GM08714 (cell line): ENCODE data around the gene STOML1.

Source experiments
- H3K4me3 ChIP-seq: fragments of 200-500 bp; sonication (Bioruptor generic); 2 replicates; pipeline ENCODE4 v1.5.1; 2014; ENCODE audit warnings: mild to moderate bottlenecking, low read length, inconsistent platforms
- ZNF274 ChIP-seq: IDR thresholded peaks from 2 replicates; pipeline ENCODE4 v1.6.1; 2012; ENCODE audit warnings: mild to moderate bottlenecking, low read depth, low read length

STOML1 gene

DNA sequence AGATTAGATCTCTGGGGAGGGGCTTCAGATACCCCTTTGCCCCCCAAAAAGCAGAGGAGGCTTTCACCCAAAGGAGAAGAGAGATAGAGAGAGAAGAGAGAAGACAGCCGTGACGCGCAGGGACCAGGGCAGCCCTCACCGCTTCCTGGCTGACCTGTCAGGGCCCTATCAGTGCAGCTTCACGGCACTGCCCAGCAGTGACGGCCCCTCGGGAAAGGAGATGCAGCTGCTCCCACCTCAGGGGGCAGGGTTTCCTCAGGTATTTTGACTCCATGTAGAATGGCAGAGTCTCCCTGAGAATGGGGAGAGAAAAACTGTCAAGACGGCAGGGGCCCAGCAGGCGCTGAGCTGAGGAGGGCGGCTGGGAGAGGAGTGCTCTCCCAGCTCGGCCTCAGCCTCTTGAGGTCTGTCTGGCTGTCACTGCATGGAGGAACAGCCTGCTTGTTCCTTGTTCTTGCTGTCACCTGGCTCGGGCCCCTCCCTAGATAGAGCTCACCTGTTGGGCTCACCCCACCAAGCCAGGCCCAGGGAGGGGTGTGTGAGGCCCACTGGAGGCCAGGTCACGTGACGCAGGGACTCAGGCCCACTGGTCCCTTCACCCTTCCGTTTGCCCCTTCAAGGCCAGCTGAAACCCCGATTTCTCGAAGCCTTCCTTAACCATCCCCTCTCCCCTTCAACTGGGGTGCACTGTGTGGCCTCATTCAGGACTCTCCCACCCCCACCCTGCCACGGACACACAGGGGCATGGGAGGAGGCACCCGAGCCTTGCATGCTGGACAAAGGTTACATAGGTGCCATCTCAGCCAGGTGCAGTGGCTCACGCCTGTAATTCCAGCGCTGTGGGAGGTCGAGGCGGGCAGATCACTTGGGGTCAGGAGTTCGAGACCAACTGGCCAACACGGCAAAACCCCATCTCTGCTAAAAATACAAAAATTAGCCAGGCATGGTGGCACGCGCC lies 37.6 kb downstream of the STOML1 start:
- no peak for TF ChIP-seq ZNF274
- no peak overlapping the region for H3K4me3 ChIP-seq

DNA sequence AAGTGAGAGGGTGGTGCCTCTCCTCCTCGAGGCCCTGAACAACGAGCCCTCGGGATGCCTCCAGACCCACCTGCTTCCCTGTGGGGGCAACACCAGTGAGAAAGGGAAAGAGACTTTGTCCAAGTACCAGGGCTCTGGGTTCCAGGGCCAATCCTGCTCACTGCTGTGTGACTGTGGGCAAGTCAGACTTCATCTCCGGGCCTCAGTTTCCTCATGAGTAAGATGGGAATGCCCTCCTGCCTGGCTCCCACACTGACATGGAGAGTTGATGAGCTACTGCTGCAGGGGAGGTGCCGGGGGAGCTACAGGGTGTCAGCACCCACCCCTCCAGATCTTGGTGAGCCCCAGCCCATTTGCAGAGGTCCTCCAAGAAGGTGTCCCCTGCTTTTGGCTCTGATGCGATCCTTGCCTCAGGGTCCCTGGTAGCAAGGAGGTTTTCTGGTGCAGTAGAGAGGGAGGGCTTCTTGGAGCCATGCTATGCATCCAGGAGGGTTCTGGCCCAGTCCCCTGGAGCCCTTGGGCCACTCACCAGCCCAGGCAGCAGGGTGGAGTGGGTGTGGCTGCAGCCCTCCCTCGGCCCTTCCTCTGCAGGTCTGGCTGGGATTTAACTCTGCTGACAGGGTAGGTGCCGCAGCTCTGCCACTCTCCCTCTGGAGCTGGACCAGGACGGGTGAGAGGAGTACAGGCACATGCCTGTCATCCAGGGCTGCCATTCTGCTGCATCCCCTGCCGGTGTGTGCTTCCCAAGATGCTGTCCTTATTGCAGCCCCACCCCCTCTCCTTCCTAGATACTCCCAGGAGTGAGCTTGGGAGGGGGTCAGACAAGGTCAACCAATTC lies 39.0 kb downstream of the STOML1 start:
- H3K4me3 ChIP-seq, result no peak overlapping the region
- no peak for TF ChIP-seq ZNF274

DNA sequence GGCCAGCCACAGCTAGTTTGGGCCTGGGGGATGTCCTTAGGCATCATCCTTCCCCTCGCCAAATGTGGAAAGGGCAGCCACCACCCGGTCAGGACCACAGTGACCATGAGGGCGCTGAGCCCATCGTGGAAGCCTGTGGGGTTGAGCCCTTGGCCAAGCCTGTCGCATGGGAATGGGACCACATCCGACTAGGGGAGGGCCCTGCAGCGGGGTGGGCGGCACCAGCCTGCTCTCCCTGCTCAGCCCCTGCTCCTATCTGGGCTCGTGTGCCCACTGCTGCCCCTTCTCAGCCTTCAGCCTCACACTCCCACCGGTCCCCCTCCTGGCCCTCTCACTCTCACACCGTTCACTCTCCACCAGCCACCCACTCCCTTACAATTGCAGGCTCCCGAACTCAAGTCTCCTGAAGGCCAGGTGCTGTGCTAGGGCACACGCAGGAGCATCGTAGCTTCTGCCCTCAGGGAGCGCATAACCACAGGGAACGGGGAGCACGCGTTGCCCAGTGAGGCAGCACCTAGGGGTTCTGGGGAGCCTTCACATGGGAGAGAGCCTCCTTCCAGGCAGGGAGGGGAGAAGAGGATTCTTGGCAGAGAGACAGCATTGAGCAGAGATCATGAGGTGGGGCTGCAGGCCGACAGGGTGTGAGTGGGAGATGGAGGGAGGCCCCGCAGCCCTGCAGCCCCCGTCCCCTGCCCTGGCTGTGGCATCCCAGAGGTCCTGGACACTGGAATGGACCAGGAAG lies 39.8 kb downstream of the STOML1 start:
- TF ChIP-seq ZNF274, result no peak
- H3K4me3 ChIP-seq, result no peak overlapping the region

DNA sequence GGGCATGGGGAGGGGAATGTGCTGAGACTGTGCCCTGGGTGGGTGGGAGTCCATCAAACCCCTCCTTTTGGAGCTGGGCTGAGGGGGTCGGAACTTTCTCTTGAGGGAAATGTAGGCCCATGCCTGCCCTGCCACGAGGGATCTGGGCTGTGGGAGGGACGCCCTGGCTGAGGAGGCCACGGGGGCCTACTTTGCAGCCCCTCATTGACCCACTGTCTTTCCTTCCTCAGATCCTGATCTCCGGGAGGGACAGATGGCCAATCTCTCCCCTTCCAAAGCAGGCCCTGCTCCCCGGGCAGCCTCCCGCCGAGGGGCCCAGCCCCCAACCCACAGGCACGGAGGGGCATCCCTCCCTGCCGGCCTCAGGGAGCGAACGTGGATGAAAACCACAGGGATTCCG lies 40.5 kb downstream of the STOML1 start:
- H3K4me3 ChIP-seq, result no peak overlapping the region

DNA sequence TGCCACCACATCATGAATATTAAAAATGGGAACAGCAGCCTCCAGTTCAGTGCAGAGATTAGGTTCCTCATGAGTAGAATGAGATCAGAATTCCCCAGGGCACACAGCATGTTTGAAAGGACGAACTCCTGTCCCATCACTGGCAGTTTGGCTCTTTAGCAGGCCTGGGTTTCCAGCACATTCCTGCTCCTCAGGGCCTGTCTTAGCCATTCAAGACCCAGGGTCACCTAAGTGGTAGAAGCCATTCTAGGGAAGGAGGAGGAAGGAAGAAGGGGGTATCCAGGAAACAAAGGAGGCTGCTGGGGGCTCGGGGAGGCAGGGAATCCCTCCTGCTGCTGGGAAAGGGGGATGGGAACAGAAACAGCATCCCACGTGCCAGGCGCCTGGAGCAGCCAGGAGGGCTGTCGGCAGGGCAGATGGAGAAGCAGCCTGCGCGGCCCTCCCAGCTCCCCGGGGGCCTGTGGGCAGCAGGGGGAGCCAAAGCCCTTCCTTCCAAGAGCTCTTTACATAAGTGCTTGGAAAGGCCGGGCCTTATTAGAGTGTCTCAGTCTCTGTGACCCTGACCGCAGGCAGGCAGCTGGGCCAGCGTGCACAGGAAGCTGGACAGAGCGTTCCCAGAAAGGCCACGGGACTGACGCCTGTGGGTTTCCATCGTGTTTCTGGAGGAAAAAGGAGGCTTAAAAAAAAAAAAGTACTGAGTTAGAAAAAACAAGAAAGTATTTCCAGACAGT lies 41.1 kb downstream of the STOML1 start:
- no peak overlapping the region for H3K4me3 ChIP-seq
- no peak for TF ChIP-seq ZNF274

More for the DNA sequence above, 40.5 kb downstream of the STOML1 start:
- no peak for TF ChIP-seq ZNF274

DNA sequence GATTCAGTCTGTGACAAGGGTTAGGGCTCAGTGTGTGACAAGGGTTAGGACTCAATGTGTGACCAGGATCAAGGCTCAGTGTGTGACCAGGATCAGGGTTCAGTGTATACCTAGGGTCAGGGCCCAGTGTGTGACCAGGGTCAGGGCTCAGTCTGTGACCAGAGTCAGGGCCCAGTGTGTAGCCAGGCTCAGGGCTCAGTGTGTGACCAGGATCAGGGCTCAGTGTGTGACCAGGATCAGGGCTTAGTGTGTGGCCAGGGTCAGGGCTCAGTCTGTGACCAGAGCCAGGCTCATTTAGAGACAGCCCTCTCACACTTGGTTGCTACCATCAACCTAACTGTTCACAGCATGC lies 41.6 kb downstream of the STOML1 start:
- TF ChIP-seq ZNF274, result no peak
- no peak overlapping the region for H3K4me3 ChIP-seq

DNA sequence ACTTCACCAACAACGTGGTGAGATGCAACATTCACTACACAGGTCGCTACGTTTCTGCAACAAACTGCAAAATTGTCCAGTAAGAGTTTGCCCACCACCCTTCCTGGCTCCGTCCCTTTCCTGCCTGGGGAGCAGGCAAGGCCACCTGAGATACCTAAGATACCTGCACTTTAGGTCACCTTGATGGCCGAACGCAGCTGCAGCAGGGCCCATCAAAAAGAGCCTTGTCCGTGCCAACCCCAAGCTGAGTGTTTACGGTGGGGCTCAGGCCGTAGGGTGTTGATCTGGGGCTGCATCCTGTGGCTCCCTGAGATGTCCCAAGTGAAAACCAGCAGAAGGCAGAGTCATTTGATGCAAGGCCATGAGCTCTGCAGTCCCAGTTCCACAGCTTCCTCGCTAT lies 42.6 kb downstream of the STOML1 start:
- no peak overlapping the region for H3K4me3 ChIP-seq
- TF ChIP-seq ZNF274, result no peak

DNA sequence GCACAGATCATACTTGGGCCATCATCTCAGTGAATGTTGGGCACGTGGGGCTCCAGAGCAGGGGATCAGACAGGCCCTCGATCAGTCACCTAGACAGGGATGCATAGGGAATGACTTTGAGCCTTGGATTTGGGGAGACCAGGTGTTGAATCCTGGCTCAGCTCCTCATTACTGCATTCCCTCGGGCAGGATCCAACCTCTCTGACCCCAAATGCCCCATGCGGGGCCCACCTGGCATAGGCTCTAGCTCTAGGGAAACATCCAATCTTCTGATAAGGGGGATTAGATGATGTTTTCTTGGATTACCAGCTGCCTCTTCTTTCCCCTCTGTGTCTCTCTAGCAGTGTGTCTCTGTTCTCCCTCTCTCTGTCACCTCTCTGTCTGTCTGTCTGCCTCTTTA lies 43.1 kb downstream of the STOML1 start:
- TF ChIP-seq ZNF274, result no peak
- no peak overlapping the region for H3K4me3 ChIP-seq

DNA sequence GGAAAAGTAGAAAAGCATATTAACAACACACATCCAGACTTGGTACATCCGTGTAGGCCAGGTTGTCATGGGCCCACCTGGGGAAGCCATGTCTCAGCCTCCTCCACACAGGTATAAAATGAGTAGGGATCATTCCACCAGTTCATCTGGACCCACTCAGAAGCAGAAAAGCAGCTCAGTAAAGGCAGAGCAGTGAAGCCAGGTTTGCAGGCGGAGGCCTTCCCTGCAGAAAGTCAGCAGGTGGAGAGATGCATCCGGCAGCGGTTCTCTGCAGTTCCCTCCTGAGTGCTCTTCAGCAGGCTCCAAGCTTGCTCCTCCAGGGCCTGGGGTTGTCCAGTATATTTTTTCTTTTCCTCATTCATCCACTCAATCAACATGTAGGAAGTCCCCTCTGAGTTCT lies 43.7 kb downstream of the STOML1 start:
- TF ChIP-seq ZNF274, result no peak
- H3K4me3 ChIP-seq, result no peak overlapping the region

DNA sequence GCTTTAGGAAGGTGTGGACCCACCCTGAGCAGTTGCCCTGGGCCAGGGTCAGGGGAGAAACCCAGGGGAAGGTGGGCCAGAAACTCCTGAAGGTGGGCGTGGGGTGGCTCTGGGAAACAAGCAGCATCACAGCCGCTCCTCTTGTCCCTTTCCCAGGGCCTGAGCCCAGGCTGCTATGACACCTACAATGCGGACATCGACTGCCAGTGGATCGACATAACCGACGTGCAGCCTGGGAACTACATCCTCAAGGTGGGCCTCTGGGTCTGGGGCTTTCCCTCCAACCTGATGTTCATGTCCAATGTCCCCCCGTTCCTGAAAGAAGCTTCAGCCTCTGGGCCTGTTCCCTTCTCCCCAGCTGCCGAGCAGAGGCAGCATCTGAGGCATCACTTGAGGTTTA lies 44.4 kb downstream of the STOML1 start:
- H3K4me3 ChIP-seq, result no peak overlapping the region
- no peak for TF ChIP-seq ZNF274

DNA sequence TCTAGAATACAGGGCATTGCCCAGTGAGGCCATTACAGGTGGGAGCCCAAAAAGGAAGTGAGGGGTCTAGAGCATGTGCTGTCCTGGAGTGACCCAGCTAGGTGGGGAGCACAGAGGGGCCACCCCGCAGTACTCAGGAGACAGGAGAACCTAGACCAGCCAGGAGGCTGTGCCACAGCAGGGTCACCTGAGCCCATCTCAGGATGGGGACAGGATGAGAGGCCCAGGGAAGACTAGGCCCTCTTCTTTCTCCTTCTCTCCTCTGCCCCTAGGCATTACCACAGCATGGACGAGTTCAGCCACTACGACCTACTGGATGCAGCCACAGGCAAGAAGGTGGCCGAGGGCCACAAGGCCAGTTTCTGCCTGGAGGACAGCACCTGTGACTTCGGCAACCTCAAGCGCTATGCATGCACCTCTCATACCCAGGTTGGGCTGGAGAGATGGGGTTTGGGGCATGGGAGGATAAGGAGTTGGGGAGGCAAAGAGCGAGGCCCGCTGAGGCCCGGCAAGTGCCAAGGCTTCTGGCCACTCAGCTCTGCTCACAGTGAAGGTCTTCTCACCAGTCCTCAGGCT lies 45.2 kb downstream of the STOML1 start:
- no peak for TF ChIP-seq ZNF274
- no peak overlapping the region for H3K4me3 ChIP-seq

DNA sequence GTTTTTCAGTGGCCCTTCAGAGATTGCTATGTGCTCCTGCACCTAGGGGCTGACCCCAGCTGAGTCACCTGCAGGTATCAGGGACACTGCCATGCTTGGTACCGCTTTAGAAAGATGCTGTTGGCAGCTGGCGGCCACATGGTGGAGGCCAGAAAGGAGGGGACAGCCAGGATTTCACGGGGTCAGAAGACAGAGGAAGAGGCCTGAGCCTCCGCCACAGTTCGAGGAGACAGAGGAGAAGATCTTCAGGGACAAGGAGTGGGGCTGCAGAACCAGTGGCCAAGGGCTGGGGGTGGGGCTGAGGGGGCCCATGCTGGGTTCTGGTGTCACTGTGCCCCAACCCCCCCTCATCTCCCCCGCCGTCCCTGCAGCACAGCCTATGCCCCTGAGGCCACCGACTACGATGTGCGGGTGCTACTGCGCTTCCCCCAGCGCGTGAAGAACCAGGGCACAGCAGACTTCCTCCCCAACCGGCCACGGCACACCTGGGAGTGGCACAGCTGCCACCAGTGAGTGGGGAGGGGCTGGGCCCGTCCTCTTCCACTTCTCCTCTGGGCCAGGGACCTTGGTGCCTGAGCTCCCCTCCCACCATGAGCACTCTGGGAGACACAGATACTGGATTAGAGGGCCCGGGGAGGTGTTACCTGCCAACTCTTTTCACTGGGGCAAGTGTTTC lies 45.9 kb downstream of the STOML1 start:
- H3K4me3 ChIP-seq, result no peak overlapping the region
- no peak for TF ChIP-seq ZNF274

DNA sequence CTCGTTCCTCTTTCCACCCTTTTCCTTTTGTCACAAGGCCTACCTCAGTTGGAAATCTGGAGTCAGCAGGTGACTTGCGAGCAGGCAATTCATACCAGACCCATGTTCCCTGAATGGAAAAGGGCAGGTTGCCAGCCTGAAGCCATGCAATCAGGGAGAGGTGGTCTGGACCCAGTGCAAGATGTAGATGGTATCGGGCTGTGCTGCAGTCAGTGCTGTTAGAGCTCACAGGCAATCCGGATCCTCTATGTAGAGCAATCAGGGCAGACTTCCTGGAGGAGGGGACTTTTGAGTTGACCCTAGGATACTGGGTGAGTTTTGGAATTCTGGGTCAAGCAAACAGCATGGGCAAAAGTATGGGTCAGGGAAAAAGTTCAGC lies 47.0 kb downstream of the STOML1 start:
- no peak overlapping the region for H3K4me3 ChIP-seq
- no peak for TF ChIP-seq ZNF274
